ENCODE measurements around the gene TP53.
A peak's percentile ranks its signal among the peaks of the same experiment; 100 is the strongest.
"Not testable (repeated sequence)": the region's sequence is repeated elsewhere in the genome, so short reads cannot be mapped to it uniquely, and the experiment has no call there.

The TP53 gene

GRCh38 chr17:7674934-7675333 lies 12.4 kb downstream of the TP53 start:
- DNase-seq (ENCODE audit: low read depth) = no peak

- peak; percentile 37 for DNase-seq (ENCODE audit: low read depth)
These were observed 14.1 kb downstream of the TP53 start for GRCh38 chr17:7673239-7673638.

- DNase-seq (ENCODE audit: low read depth) = no peak
These were observed 18.8 kb downstream of the TP53 start for GRCh38 chr17:7668482-7668881.

- no peak for DNase-seq (ENCODE audit: low read depth)
These were observed 19.5 kb downstream of the TP53 start for GRCh38 chr17:7667656-7668406.

GRCh38 chr17:7656958-7657609 lies 30.2 kb downstream of the TP53 start:
- no peak for DNase-seq (ENCODE audit: low read depth)

- DNase-seq (ENCODE audit: low read depth) = no peak
These were observed 31.8 kb downstream of the TP53 start for GRCh38 chr17:7655541-7655840.

GRCh38 chr17:7654832-7655540 lies 32.3 kb downstream of the TP53 start:
- no peak for DNase-seq (ENCODE audit: low read depth)

- no peak for DNase-seq (ENCODE audit: low read depth)
These were observed 34.6 kb downstream of the TP53 start for GRCh38 chr17:7652388-7653356.

- no peak for DNase-seq (ENCODE audit: low read depth)
These were observed 35.5 kb downstream of the TP53 start for GRCh38 chr17:7651665-7652387.

GRCh38 chr17:7651097-7651664 lies 36.1 kb downstream of the TP53 start:
- no peak for DNase-seq (ENCODE audit: low read depth)

GRCh38 chr17:7650509-7651096 lies 36.7 kb downstream of the TP53 start, which contains the start of gene ATP1B2:
ATP1B2 (plus strand) TSS chr17:7650926; CDS start chr17:7651519, 593 bp downstream.
- DNase-seq (ENCODE audit: low read depth) = peak; percentile 55

GRCh38 chr17:7647018-7647417 lies 40.3 kb downstream of the TP53 start:
- DNase-seq (ENCODE audit: low read depth) = no peak

- DNase-seq (ENCODE audit: low read depth) = no peak
These were observed 40.8 kb downstream of the TP53 start for GRCh38 chr17:7646457-7646856.

GRCh38 chr17:7644775-7645174 lies 42.5 kb downstream of the TP53 start:
- DNase-seq (ENCODE audit: low read depth) = no peak

- not testable (repeated sequence) for DNase-seq (ENCODE audit: low read depth)
These were observed 45.7 kb downstream of the TP53 start for GRCh38 chr17:7641635-7642034.

- no peak for DNase-seq (ENCODE audit: low read depth)
These were observed 46.5 kb downstream of the TP53 start for GRCh38 chr17:7640783-7641182.

GRCh38 chr17:7636163-7636562 lies 51.1 kb downstream of the TP53 start:
- no peak for DNase-seq (ENCODE audit: low read depth)

- DNase-seq (ENCODE audit: low read depth) = no peak
These were observed 52.9 kb downstream of the TP53 start for GRCh38 chr17:7634384-7634783.

GRCh38 chr17:7633093-7633492 lies 54.2 kb downstream of the TP53 start:
- DNase-seq (ENCODE audit: low read depth) = no peak

GRCh38 chr17:7632492-7632894 lies 54.8 kb downstream of the TP53 start:
- DNase-seq (ENCODE audit: low read depth) = no peak
